IMR-90 (cell line): ENCODE data around the gene PPM1F. TPM values are rescaled to one million over a fixed set of nuclear protein-coding genes. Genes with fewer than 3 reads are reported as not detected.

Experiments
- ATAC-seq: fragments of 200-7000 bp; cut with Tn5 transposase; 2 replicates; pipeline ENCODE4 v1.9.1; 2020; ENCODE audit warnings: low read depth, mild to moderate bottlenecking, moderate library complexity
- BruUV-seq: library from RNA; stranded (reverse); fragments of 400-500 nt; replicated peaks from 2 replicates; lab custom pipeline; 2021; lab: Mats Ljungman, UMichigan
- CTCF ChIA-PET: fragments of 300-600 bp; formaldehyde crosslinking; extraction: SDS; loops from one replicate; lab custom pipeline; 2021; ENCODE audit warnings: antibody characterized with exemption; lab: Yijun Ruan, JAX
- POLR2A ChIA-PET: fragments of 300-600 bp; sonication (Branson Sonifier 250); formaldehyde crosslinking; loops from one replicate; lab custom pipeline; 2022; ENCODE audit warnings: antibody characterized with exemption; ENCODE audit not compliant: unreplicated experiment; lab: Charles Lee
- DNase-seq: peaks from one replicate; pipeline ENCODE4 v3.0.0; 2013
- H2AFZ ChIP-seq: replicated peaks from 2 replicates; pipeline ENCODE3; 2013; ENCODE audit warnings: low read length, mild to moderate bottlenecking; ENCODE audit not compliant: poor library complexity
- H2AK5ac ChIP-seq: 2 replicates; pipeline ENCODE4 v1.6.1; 2013; ENCODE audit warnings: low read depth, low read length, inconsistent platforms
- H2AK9ac ChIP-seq: replicated peaks from 2 replicates; pipeline ENCODE3; 2013; ENCODE audit warnings: mild to moderate bottlenecking, low read depth, low read length, moderate library complexity; ENCODE audit not compliant: poor library complexity
- H2BK120ac ChIP-seq: 2 replicates; pipeline ENCODE4 v1.6.1; 2013; ENCODE audit warnings: low read depth, low read length, inconsistent platforms
- H2BK15ac ChIP-seq: 3 replicates; pipeline ENCODE4 v1.6.1; 2013; ENCODE audit warnings: low read depth, low read length, inconsistent platforms
- H2BK20ac ChIP-seq: 2 replicates; pipeline ENCODE4 v1.6.1; 2013; ENCODE audit warnings: low read depth, mild to moderate bottlenecking, inconsistent platforms, low read length, moderate library complexity
- H2BK5ac ChIP-seq: 2 replicates; pipeline ENCODE4 v1.6.1; 2013; ENCODE audit warnings: mild to moderate bottlenecking, low read depth, low read length, inconsistent platforms; ENCODE audit not compliant: poor library complexity, severe bottlenecking
- H3K14ac ChIP-seq: replicated peaks from 2 replicates; pipeline ENCODE4 v1.6.1; 2013; ENCODE audit warnings: low read depth, low read length, inconsistent platforms
- H3K18ac ChIP-seq: 2 replicates; pipeline ENCODE4 v1.6.1; 2013; ENCODE audit warnings: low read depth, low read length, control low read depth
- H3K23ac ChIP-seq: 2 replicates; pipeline ENCODE4 v1.6.1; 2013; ENCODE audit warnings: low read depth, low read length, inconsistent platforms
- H3K27ac ChIP-seq: 2 replicates; pipeline ENCODE4 v1.5.1; 2013; ENCODE audit warnings: mild to moderate bottlenecking, control low read depth, low read length; ENCODE audit not compliant: insufficient read depth
- H3K27me3 ChIP-seq: 2 replicates; pipeline ENCODE4 v1.6.1; 2013; ENCODE audit warnings: low read length; ENCODE audit not compliant: control insufficient read depth, insufficient read depth
- H3K36me3 ChIP-seq: 2 replicates; pipeline ENCODE4 v1.6.1; 2013; ENCODE audit warnings: low read length, mixed read lengths; ENCODE audit not compliant: control insufficient read depth, insufficient read depth
- H3K4ac ChIP-seq: 2 replicates; pipeline ENCODE4 v1.6.1; 2013; ENCODE audit warnings: low read depth, low read length, inconsistent platforms
- H3K4me1 ChIP-seq: 2 replicates; pipeline ENCODE4 v1.6.1; 2013; ENCODE audit warnings: low read length, mixed read lengths; ENCODE audit not compliant: control insufficient read depth, insufficient read depth
- H3K4me2 ChIP-seq: 2 replicates; pipeline ENCODE4 v1.6.1; 2013; ENCODE audit warnings: low read depth, mild to moderate bottlenecking, control low read depth, low read length, moderate library complexity
- H3K4me3 ChIP-seq: 2 replicates; pipeline ENCODE4 v1.5.1; 2013; ENCODE audit warnings: low read depth, mild to moderate bottlenecking, control low read depth, low read length, moderate library complexity; ENCODE audit not compliant: insufficient read depth
- H3K56ac ChIP-seq: 2 replicates; pipeline ENCODE4 v1.6.1; 2013; ENCODE audit warnings: low read length, inconsistent platforms; ENCODE audit not compliant: insufficient read depth; ENCODE audit errors: extremely low read depth
- H3K79me1 ChIP-seq, 2 experiments: 2 replicates each; pipeline ENCODE4 v1.6.1; 2013; ENCODE audit warnings: low read length in 2 of 2, inconsistent platforms in 1 of 2, low read depth in 1 of 2
- H3K9ac ChIP-seq: 2 replicates; pipeline ENCODE4 v1.6.1; 2013; ENCODE audit warnings: low read depth, low read length, control low read depth
- H3K9me1 ChIP-seq: 2 replicates; pipeline ENCODE4 v1.6.1; 2013; ENCODE audit warnings: low read length, inconsistent platforms; ENCODE audit not compliant: insufficient read depth
- H3K9me3 ChIP-seq: 2 replicates; pipeline ENCODE4 v1.6.1; 2013; ENCODE audit warnings: low read length; ENCODE audit not compliant: control insufficient read depth, insufficient read depth
- H4K20me1 ChIP-seq: 2 replicates; pipeline ENCODE4 v1.6.1; 2013; ENCODE audit warnings: low read length, inconsistent platforms; ENCODE audit not compliant: insufficient read depth
- H4K5ac ChIP-seq: 2 replicates; pipeline ENCODE4 v1.6.1; 2013; ENCODE audit warnings: mild to moderate bottlenecking, low read depth, low read length, control low read depth
- H4K8ac ChIP-seq, 2 experiments: 2 replicates each; pipeline ENCODE4 v1.6.1; 2013; ENCODE audit warnings: low read depth in 2 of 2, low read length in 2 of 2, control low read depth in 1 of 2, inconsistent platforms in 1 of 2
- H4K91ac ChIP-seq: 2 replicates; pipeline ENCODE4 v1.6.1; 2013; ENCODE audit warnings: low read depth, low read length, inconsistent platforms; ENCODE audit not compliant: insufficient read depth
- BHLHE40 ChIP-seq: fragments of 150-350 bp; IDR thresholded peaks from 2 replicates; pipeline ENCODE4 v1.6.1; 2016; ENCODE audit warnings: mild to moderate bottlenecking, low read depth, low read length
- CEBPB ChIP-seq: IDR thresholded peaks from 2 replicates; pipeline ENCODE4 v1.6.1; 2012; ENCODE audit warnings: low read depth, low read length, improper control_type of control experiment
- CHD1 ChIP-seq: IDR thresholded peaks from 2 replicates; pipeline ENCODE4 v1.6.1; 2012; ENCODE audit warnings: low read depth, low read length, improper control_type of control experiment
- CTCF ChIP-seq: conservative IDR thresholded peaks from 2 replicates; pipeline ENCODE4 v1.5.1; 2012; ENCODE audit warnings: mild to moderate bottlenecking, low read depth, low read length, improper control_type of control experiment
- ELK1 ChIP-seq: fragments of 150-350 bp; IDR thresholded peaks from 2 replicates; pipeline ENCODE4 v1.6.1; 2016; ENCODE audit warnings: low read depth, mild to moderate bottlenecking, low read length, moderate library complexity, borderline replicate concordance
- MAFK ChIP-seq: IDR thresholded peaks from 2 replicates; pipeline ENCODE4 v1.6.1; 2012; ENCODE audit warnings: low read depth, low read length, improper control_type of control experiment
- MAZ ChIP-seq: IDR thresholded peaks from 2 replicates; pipeline ENCODE4 v1.6.1; 2012; ENCODE audit warnings: low read depth, mild to moderate bottlenecking, low read length, improper control_type of control experiment, moderate library complexity, borderline replicate concordance
- MXI1 ChIP-seq: IDR thresholded peaks from 2 replicates; pipeline ENCODE4 v1.6.1; 2012; ENCODE audit warnings: low read depth, mild to moderate bottlenecking, low read length, moderate library complexity, borderline replicate concordance
- NFE2L2 ChIP-seq: fragments of 150-350 bp; IDR thresholded peaks from 2 replicates; pipeline ENCODE4 v1.6.1; 2016; ENCODE audit warnings: low read depth, mild to moderate bottlenecking, low read length
- POLR2A ChIP-seq: IDR thresholded peaks from 2 replicates; pipeline ENCODE4 v1.6.1; 2012; ENCODE audit warnings: mild to moderate bottlenecking, low read depth, low read length
- RAD21 ChIP-seq: IDR thresholded peaks from 2 replicates; pipeline ENCODE4 v1.6.1; 2012; ENCODE audit warnings: low read length, improper control_type of control experiment
- RCOR1 ChIP-seq: IDR thresholded peaks from 2 replicates; pipeline ENCODE4 v1.6.1; 2012; ENCODE audit warnings: mild to moderate bottlenecking, low read length, improper control_type of control experiment; ENCODE audit not compliant: insufficient replicate concordance
- RFX5 ChIP-seq: IDR thresholded peaks from 2 replicates; pipeline ENCODE4 v1.8.0; 2012; ENCODE audit warnings: low read depth, mild to moderate bottlenecking, low read length, moderate library complexity
- SMC3 ChIP-seq: fragments of 150-350 bp; IDR thresholded peaks from 2 replicates; pipeline ENCODE4 v1.6.1; 2016; ENCODE audit warnings: low read depth, mild to moderate bottlenecking, antibody characterized with exemption, low read length, moderate library complexity
- USF2 ChIP-seq: fragments of 150-350 bp; IDR thresholded peaks from 2 replicates; pipeline ENCODE4 v1.6.1; 2017; ENCODE audit warnings: mild to moderate bottlenecking, antibody characterized with exemption, low read length, low read depth
- WGBS, 2 experiments: methylation state at CpG; one replicate each; pipeline versions ENCODE4 v1.1.5 to v1.1.7; 2013; ENCODE audit warnings: missing lambda C conversion rate in 2 of 2; ENCODE audit not compliant: insufficient read length in 1 of 2; ENCODE audit errors: extremely low coverage in 2 of 2; 5-methylcytosine and 5-hydroxymethylcytosine counted together
- dilution Hi-C: fragments of 300-500 bp; cut with HindIII; formaldehyde crosslinking; loops from one replicate; pipeline ENCODE4 v1.14.3; 2018; ENCODE audit warnings: low sequenced_read_pairs; ENCODE audit not compliant: unreplicated experiment
- in situ Hi-C: fragments of 300-500 bp; cut with MboI; formaldehyde crosslinking; loops from 3 replicates; pipeline ENCODE4 v1.14.3; 2019; ENCODE audit warnings: low sequenced_read_pairs, inconsistent platforms, mixed read lengths
- intact Hi-C: fragments of 100-400 bp; cut with micrococcal nuclease; formaldehyde crosslinking; loops from 2 replicates; pipeline ENCODE4 v1.10.0; 2022
- polyA plus RNA-seq, 3 experiments: library from polyadenylated mRNA; depleted of rRNA; stranded (reverse); fragments of >200 nt; gene quantifications; 2 replicates each; pipeline ENCODE4 v1.2.3, GENCODE V29; 2012; ENCODE audit warnings: low replicate concordance in 1 of 3
- total RNA-seq: library from RNA; depleted of rRNA; stranded (reverse); fragments of >200 nt; gene quantifications from 2 replicates; pipeline ENCODE4 v1.2.3, GENCODE V29; 2012

PPM1F gene
- total and polyA plus RNA-seq, 2 of the 4 experiments (the other 2 are of a cell fraction), result 20.8 to 30.3 TPM

- no peak overlapping the region for H3K23ac ChIP-seq
- dilution Hi-C loops (no loop called here), intact Hi-C loops (no loop called here), in situ Hi-C loops (no loop called here)
- H3K36me3 ChIP-seq, result peaks cover 88% of the 10 kb centered on the region
- 96% methylated on average over 7 of the region's 16 CpGs; no CpG with 5 or more reads in 1 of the 2 experiments for WGBS, 2 experiments
- no peak overlapping the region for H2AFZ ChIP-seq
- no peak overlapping the region for H4K8ac ChIP-seq
- no peak overlapping the region for H3K4ac ChIP-seq
- no peaks in the 10 kb centered on the region for H4K20me1 ChIP-seq
- peak overlapping the region; percentile 35 for H2AK9ac ChIP-seq
- H3K4me2 ChIP-seq, result no peak overlapping the region
- no peak overlapping the region for H3K14ac ChIP-seq
- H3K56ac ChIP-seq, result no peak overlapping the region
- no peak overlapping the region for H2BK15ac ChIP-seq
- H3K9me3 ChIP-seq, result no peaks in the 10 kb centered on the region
- H3K27ac ChIP-seq, result no peak overlapping the region
- H4K5ac ChIP-seq, result no peak overlapping the region
- H3K9me1 ChIP-seq, result no peaks in the 10 kb centered on the region
- ChIA-PET POLR2A (interaction anchor here (0.6 kb wide), 1 partner anchor 100 kb away, joined by 6 read pairs; no protein-coding TSS in a partner anchor), CTCF (no interaction called here)
- ATAC-seq (no peak), DNase-seq (no peak)
- H3K27me3 ChIP-seq, result no peaks in the 10 kb centered on the region
- H2BK20ac ChIP-seq, result no peak overlapping the region
- no peak overlapping the region for H3K9ac ChIP-seq
- no peak overlapping the region for H4K91ac ChIP-seq
- no peak overlapping the region for H3K18ac ChIP-seq
- H2AK5ac ChIP-seq, result no peak overlapping the region
- no TSS peak for BruUV-seq
- no peak overlapping the region for H3K4me3 ChIP-seq
- H3K79me1 ChIP-seq, result peaks cover 5 to 8% of the 10 kb centered on the region in 2 experiments; a peak in 2 of 4 replicates
- no peak overlapping the region for H2BK5ac ChIP-seq
- H2BK120ac ChIP-seq, result no peak overlapping the region
- no peaks in the 10 kb centered on the region for H3K4me1 ChIP-seq
- TF ChIP-seq ELK1 (no peak), CEBPB (no peak), CHD1 (no peak), CTCF (no peak), RAD21 (no peak), USF2 (no peak), RFX5 (no peak), SMC3 (no peak), MAFK (no peak), MAZ (no peak), RCOR1 (no peak), NFE2L2 (no peak), BHLHE40 (no peak), MXI1 (no peak), POLR2A (no peak)
Observed at GRCh38 chr22:21966643-21967516, 14.2 kb upstream of the PPM1F start.
